ENCODE data around the gene STPG2. TPM values are rescaled to one million over a fixed set of nuclear protein-coding genes. Genes with fewer than 3 reads are reported as not detected.

The STPG2 gene
- not detected in 5 replicates for total RNA-seq (2022; extraction: Qiagen RNA extraction; ENCODE audit: low read depth)

GRCh38 chr4:98143001-98143899, at the start of gene STPG2:
TSS of gene STPG2 (minus strand) at chr4:98143476.

Other genes starting within 250 kb of the STPG2 start
- 23.2 to 28.2 TPM (median 25.9 TPM) in 5 replicates for gene RAP1GDS1, start 117.9 kb upstream of the STPG2 start, total RNA-seq (2022; extraction: Qiagen RNA extraction; ENCODE audit: low read depth)

All from A549 treated with DMSO at 1 μM for 4 hours (cell line).